Activated CD8-positive, alpha-beta memory T cell treated with anti-CD3 and anti-CD28 coated beads, Interleukin-2, amount 10 ng/mL, durations not matched to agents 7 days and 5 days (primary cell): Measurements from ENCODE around the gene MYORG. TPM values are rescaled to one million over a fixed set of nuclear protein-coding genes. Genes with fewer than 3 reads are reported as not detected.

ENCODE experiments used
- ATAC-seq: fragments of 150-1000 bp; cut with Tn5 transposase; one replicate; pipeline ENCODE4 v1.10.0; 2021; ENCODE audit warnings: moderate library complexity
- CTCF ChIA-PET: fragments of 350-600 bp; sonication (Branson Sonifier 250); formaldehyde crosslinking; loops from one replicate; lab custom pipeline; 2021; ENCODE audit warnings: antibody characterized with exemption; lab: Charles Lee
- DNase-seq: peaks from one replicate; pipeline ENCODE4 v3.0.0-alpha.2; 2020
- H3K27ac Mint-ChIP-seq: one replicate; pipeline ENCODE4 v1.8.0; 2021; ENCODE audit warnings: mild to moderate bottlenecking, mixed read lengths
- H3K27me3 Mint-ChIP-seq: one replicate; pipeline ENCODE4 v1.8.0; 2021; ENCODE audit warnings: mixed read lengths
- H3K36me3 Mint-ChIP-seq: one replicate; pipeline ENCODE4 v1.8.0; 2021; ENCODE audit warnings: mild to moderate bottlenecking, mixed read lengths
- H3K4me1 Mint-ChIP-seq: one replicate; pipeline ENCODE4 v1.8.0; 2021; ENCODE audit warnings: mixed read lengths
- H3K4me3 Mint-ChIP-seq: one replicate; pipeline ENCODE4 v1.8.0; 2021; ENCODE audit warnings: mild to moderate bottlenecking, moderate library complexity, mixed read lengths
- H3K9me3 Mint-ChIP-seq: one replicate; pipeline ENCODE4 v1.8.0; 2022; ENCODE audit warnings: low read depth, mixed read lengths
- total RNA-seq, 2 experiments: library from RNA; stranded (reverse); gene quantifications; one replicate each; pipeline ENCODE4 v1.2.3, GENCODE V29; 2021

Gene MYORG
- total RNA-seq, 2 experiments from 2014 or later: 3.7 to 4.2 TPM

GRCh38 chr9:34400275-34400674 is 23.6 kb upstream of the MYORG start:
- no peaks in the 10 kb centered on the region for H3K36me3 Mint-ChIP-seq
- no peak for ATAC-seq
- DNase-seq: peak; percentile 27
- no peaks in the 10 kb centered on the region for H3K27me3 Mint-ChIP-seq
- H3K4me3 Mint-ChIP-seq: no peak overlapping the region
- no peak overlapping the region for H3K27ac Mint-ChIP-seq
- CTCF ChIA-PET: interaction anchor here (2.1 kb wide), 1 partner anchor 104 kb away, joined by 5 read pairs; no protein-coding TSS in a partner anchor
- H3K9me3 Mint-ChIP-seq: no peaks in the 10 kb centered on the region
- no peaks in the 10 kb centered on the region for H3K4me1 Mint-ChIP-seq

GRCh38 chr9:34399729-34400128 is 23.0 kb upstream of the MYORG start:
- DNase-seq: peak; percentile 7
- Mint-ChIP-seq H3K9me3 (no peaks in the 10 kb centered on the region), H3K27ac (no peak overlapping the region), H3K4me1 (no peaks in the 10 kb centered on the region), H3K4me3 (no peak overlapping the region), H3K36me3 (no peaks in the 10 kb centered on the region), H3K27me3 (no peaks in the 10 kb centered on the region)
- CTCF ChIA-PET: interaction anchor here (2.1 kb wide), 1 partner anchor 104 kb away, joined by 5 read pairs; no protein-coding TSS in a partner anchor
- no peak for ATAC-seq

GRCh38 chr9:34398875-34399274 is 22.2 kb upstream of the MYORG start:
- no peaks in the 10 kb centered on the region for H3K36me3 Mint-ChIP-seq
- no peak overlapping the region for H3K4me3 Mint-ChIP-seq
- no peaks in the 10 kb centered on the region for H3K9me3 Mint-ChIP-seq
- H3K27me3 Mint-ChIP-seq: peaks cover 2% of the 10 kb centered on the region
- no peak for DNase-seq
- no peak overlapping the region for H3K27ac Mint-ChIP-seq
- H3K4me1 Mint-ChIP-seq: no peaks in the 10 kb centered on the region
- no peak for ATAC-seq
- CTCF ChIA-PET: interaction anchor here (2.1 kb wide), 1 partner anchor 105 kb away, joined by 5 read pairs; no protein-coding TSS in a partner anchor

GRCh38 chr9:34396276-34397214 is 19.8 kb upstream of the MYORG start:
- no peaks in the 10 kb centered on the region for H3K9me3 Mint-ChIP-seq
- H3K4me1 Mint-ChIP-seq: no peaks in the 10 kb centered on the region
- H3K4me3 Mint-ChIP-seq: no peak overlapping the region
- CTCF ChIA-PET: no interaction called here
- no peaks in the 10 kb centered on the region for H3K36me3 Mint-ChIP-seq
- ATAC-seq: peak; percentile 16
- DNase-seq: peak; percentile 38
- H3K27me3 Mint-ChIP-seq: peaks cover 13% of the 10 kb centered on the region
- H3K27ac Mint-ChIP-seq: no peak overlapping the region

GRCh38 chr9:34392511-34392910 is 15.8 kb upstream of the MYORG start:
- Mint-ChIP-seq H3K9me3 (no peaks in the 10 kb centered on the region), H3K27me3 (peaks cover 25% of the 10 kb centered on the region), H3K4me1 (no peaks in the 10 kb centered on the region), H3K4me3 (no peak overlapping the region), H3K36me3 (no peaks in the 10 kb centered on the region), H3K27ac (no peak overlapping the region)
- CTCF ChIA-PET: interaction anchor here (0.7 to 3.2 kb wide), 4 partner anchors 10 to 202 kb away, joined by 3 to 15 read pairs (median 4); no protein-coding TSS in a partner anchor
- DNase-seq (peak; percentile 34), ATAC-seq (no peak)

GRCh38 chr9:34387239-34387638 is 10.5 kb upstream of the MYORG start:
- ATAC-seq (no peak), DNase-seq (peak; percentile 18)
- Mint-ChIP-seq H3K9me3 (no peaks in the 10 kb centered on the region), H3K27ac (no peak overlapping the region), H3K4me3 (no peak overlapping the region), H3K27me3 (peaks cover 14% of the 10 kb centered on the region), H3K4me1 (no peaks in the 10 kb centered on the region), H3K36me3 (no peaks in the 10 kb centered on the region)
- CTCF ChIA-PET: interaction anchor here (2.4 kb wide), 1 partner anchor 17 kb away, joined by 11 read pairs; no protein-coding TSS in a partner anchor

GRCh38 chr9:34386656-34387055 is 10.0 kb upstream of the MYORG start:
- DNase-seq (no peak), ATAC-seq (no peak)
- peaks cover 12% of the 10 kb centered on the region for H3K27me3 Mint-ChIP-seq
- CTCF ChIA-PET: interaction anchor here (0.7 kb wide), 1 partner anchor 23 kb away, joined by 3 read pairs; no protein-coding TSS in a partner anchor
- no peaks in the 10 kb centered on the region for H3K9me3 Mint-ChIP-seq
- no peak overlapping the region for H3K27ac Mint-ChIP-seq
- H3K36me3 Mint-ChIP-seq: no peaks in the 10 kb centered on the region
- H3K4me1 Mint-ChIP-seq: no peaks in the 10 kb centered on the region
- no peak overlapping the region for H3K4me3 Mint-ChIP-seq

- CTCF ChIA-PET: interaction anchor here (0.7 to 1.6 kb wide), 3 partner anchors 18 to 35 kb away, joined by 3 to 9 read pairs (median 3); no protein-coding TSS in a partner anchor
- Mint-ChIP-seq H3K4me1 (peaks cover 7% of the 10 kb centered on the region), H3K27me3 (peaks cover 7% of the 10 kb centered on the region), H3K4me3 (no peak overlapping the region), H3K36me3 (no peaks in the 10 kb centered on the region), H3K27ac (no peak overlapping the region), H3K9me3 (no peaks in the 10 kb centered on the region)
- ATAC-seq (no peak), DNase-seq (no peak)
Measured at GRCh38 chr9:34385561-34386230, 9.0 kb upstream of the MYORG start.

GRCh38 chr9:34384368-34385165 is 7.9 kb upstream of the MYORG start:
- no peak overlapping the region for H3K27ac Mint-ChIP-seq
- no peak for ATAC-seq
- no peaks in the 10 kb centered on the region for H3K9me3 Mint-ChIP-seq
- H3K4me3 Mint-ChIP-seq: no peak overlapping the region
- peaks cover 17% of the 10 kb centered on the region for H3K4me1 Mint-ChIP-seq
- peak; percentile 31 for DNase-seq
- CTCF ChIA-PET: interaction anchor here (0.7 to 1.6 kb wide), 2 partner anchors 19 to 34 kb away, joined by 3 to 9 read pairs; no protein-coding TSS in a partner anchor
- no peaks in the 10 kb centered on the region for H3K36me3 Mint-ChIP-seq
- H3K27me3 Mint-ChIP-seq: peaks cover 7% of the 10 kb centered on the region

- H3K27me3 Mint-ChIP-seq: peaks cover 4% of the 10 kb centered on the region
- H3K4me3 Mint-ChIP-seq: no peak overlapping the region
- ATAC-seq (no peak), DNase-seq (peak; percentile 34)
- CTCF ChIA-PET: interaction anchor here (1.6 kb wide), 1 partner anchor 20 kb away, joined by 9 read pairs; no protein-coding TSS in a partner anchor
- H3K9me3 Mint-ChIP-seq: no peaks in the 10 kb centered on the region
- no peak overlapping the region for H3K27ac Mint-ChIP-seq
- no peaks in the 10 kb centered on the region for H3K36me3 Mint-ChIP-seq
- H3K4me1 Mint-ChIP-seq: peaks cover 22% of the 10 kb centered on the region
Measured at GRCh38 chr9:34383904-34384303, 7.2 kb upstream of the MYORG start.

- Mint-ChIP-seq H3K9me3 (no peaks in the 10 kb centered on the region), H3K27ac (no peak overlapping the region), H3K36me3 (no peaks in the 10 kb centered on the region), H3K4me1 (peaks cover 25% of the 10 kb centered on the region), H3K4me3 (no peak overlapping the region), H3K27me3 (peaks cover 4% of the 10 kb centered on the region)
- DNase-seq (peak; percentile 25), ATAC-seq (no peak)
- CTCF ChIA-PET: interaction anchor here (1.5 kb wide), 1 partner anchor 10 kb away, joined by 4 read pairs; no protein-coding TSS in a partner anchor
Measured at GRCh38 chr9:34382879-34383278, 6.2 kb upstream of the MYORG start.

- ATAC-seq: no peak
- Mint-ChIP-seq H3K4me1 (peaks cover 26% of the 10 kb centered on the region), H3K36me3 (no peaks in the 10 kb centered on the region), H3K27me3 (peaks cover 4% of the 10 kb centered on the region), H3K9me3 (no peaks in the 10 kb centered on the region), H3K4me3 (no peak overlapping the region), H3K27ac (no peak overlapping the region)
- CTCF ChIA-PET: interaction anchor here (1.1 to 9.7 kb wide), 3 partner anchors 11 to 49 kb away, joined by 3 to 143 read pairs (median 4); no protein-coding TSS in a partner anchor
- peak; percentile 30 for DNase-seq
Measured at GRCh38 chr9:34382054-34382453, 5.4 kb upstream of the MYORG start.
